Ascending aorta (tissue), 2 donors: ENCODE results near the gene BAG5. TPM values are rescaled to one million over a fixed set of nuclear protein-coding genes. Genes with fewer than 3 reads are reported as not detected.
A peak's percentile ranks its signal among the peaks of the same experiment; 100 is the strongest.

Experiments
- DNase-seq, 2 donors: peaks; one replicate each; pipeline ENCODE4 v3.0.0-alpha.2; 2019; ENCODE audit warnings: low spot score in 2 of 2
- H3K27ac ChIP-seq, 2 donors: fragments of 200-600 bp; sonication (generic); one replicate each; pipeline ENCODE4 v1.5.1; 2016 to 2017; ENCODE audit warnings: mild to moderate bottlenecking in 1 of 2
- H3K27me3 ChIP-seq: fragments of 200-600 bp; sonication (generic); one replicate; pipeline ENCODE4 v1.5.1; 2017
- H3K36me3 ChIP-seq, 2 donors: fragments of 200-600 bp; sonication (generic); one replicate each; pipeline ENCODE4 v1.5.1; 2016
- H3K4me1 ChIP-seq, 2 donors: fragments of 200-600 bp; sonication (generic); one replicate each; pipeline ENCODE4 v1.5.1; 2016 to 2017; ENCODE audit warnings: mild to moderate bottlenecking in 1 of 2
- H3K4me3 ChIP-seq, 2 donors: fragments of 200-600 bp; sonication (generic); one replicate each; pipeline ENCODE4 v1.5.1; 2016 to 2017; ENCODE audit warnings: mild to moderate bottlenecking in 1 of 2
- H3K9me3 ChIP-seq, 2 donors: fragments of 200-600 bp; sonication (generic); one replicate each; pipeline ENCODE4 v1.5.1; 2016
- CTCF ChIP-seq, 3 experiments: fragments of 200-600 bp in 2 of 3; fragments of 450-650 bp in 1 of 3; sonication (generic) in 2 of 3; IDR thresholded peaks; one replicate each; pipeline ENCODE4 v1.5.1; 2016 to 2019; ENCODE audit warnings: antibody characterized with exemption in 3 of 3, mild to moderate bottlenecking in 1 of 3, moderate library complexity in 1 of 3
- intact Hi-C: fragments of 100-400 bp; cut with DNase I; formaldehyde crosslinking; loops from one replicate; pipeline ENCODE4 v1.15.1; 2023
- total RNA-seq: library from RNA; depleted of rRNA; stranded (reverse); fragments of >200 nt; gene quantifications from one replicate; pipeline ENCODE4 v1.1.0, GENCODE V29; 2016

BAG5 gene
- total RNA-seq, 1 donor from 2014 or later, result 7.1 TPM

- no peaks in the 10 kb centered on the region for H3K27me3 ChIP-seq
- no peak for TF ChIP-seq CTCF (IDR thresholded peaks at IDR 0.05)
- peaks cover 9 to 19% of the 10 kb centered on the region in 2 donors for H3K36me3 ChIP-seq
- no peaks in the 10 kb centered on the region for H3K9me3 ChIP-seq
- intact Hi-C loops, result no loop called here
- no peak for DNase-seq
- peak overlapping the region; percentile 37 to 65 for H3K27ac ChIP-seq
- H3K4me1 ChIP-seq, result peaks cover 11 to 16% of the 10 kb centered on the region in 2 donors
- no peak overlapping the region for H3K4me3 ChIP-seq
Measured at GRCh38 chr14:103533999-103534575, 28.4 kb downstream of the BAG5 start.

- peaks cover 9 to 19% of the 10 kb centered on the region in 2 donors for H3K36me3 ChIP-seq
- no peak for DNase-seq
- intact Hi-C loops, result no loop called here
- peaks cover 7 to 17% of the 10 kb centered on the region in 2 donors for H3K4me1 ChIP-seq
- H3K9me3 ChIP-seq, result no peaks in the 10 kb centered on the region
- H3K27ac ChIP-seq, result peak overlapping the region; percentile 37 to 65
- H3K27me3 ChIP-seq, result no peaks in the 10 kb centered on the region
- TF ChIP-seq CTCF (IDR thresholded peaks at IDR 0.05), result no peak
- peak overlapping the region in 1 of 2 donors; percentile 2 for H3K4me3 ChIP-seq
Measured at GRCh38 chr14:103533137-103533998, 29.1 kb downstream of the BAG5 start.

- intact Hi-C loops, result no loop called here
- no peak for TF ChIP-seq CTCF (IDR thresholded peaks at IDR 0.05)
Measured at GRCh38 chr14:103532216-103533136, 30.0 kb downstream of the BAG5 start.

GRCh38 chr14:103531421-103532215, 30.8 kb downstream of the BAG5 start:
- H3K27me3 ChIP-seq, result no peaks in the 10 kb centered on the region
- intact Hi-C loops, result no loop called here
- H3K9me3 ChIP-seq, result no peaks in the 10 kb centered on the region
- H3K4me1 ChIP-seq, result peaks cover 7 to 18% of the 10 kb centered on the region in 2 donors
- no peak for DNase-seq
- H3K36me3 ChIP-seq, result peaks cover 9 to 19% of the 10 kb centered on the region in 2 donors
- H3K27ac ChIP-seq, result no peak overlapping the region
- TF ChIP-seq CTCF (IDR thresholded peaks at IDR 0.05), result no peak
- H3K4me3 ChIP-seq, result no peak overlapping the region

More at GRCh38 chr14:103532216-103533136, 30.0 kb downstream of the BAG5 start:
- no peaks in the 10 kb centered on the region for H3K27me3 ChIP-seq
- no peaks in the 10 kb centered on the region for H3K9me3 ChIP-seq
- H3K36me3 ChIP-seq, result peaks cover 9 to 19% of the 10 kb centered on the region in 2 donors
- H3K27ac ChIP-seq, result peak overlapping the region; percentile 37 to 65
- H3K4me1 ChIP-seq, result peaks cover 7 to 18% of the 10 kb centered on the region in 2 donors
- no peak for DNase-seq
- H3K4me3 ChIP-seq, result peak overlapping the region in 1 of 2 donors; percentile 2

GRCh38 chr14:103530831-103531230, 31.6 kb downstream of the BAG5 start:
- DNase-seq, result no peak
- H3K9me3 ChIP-seq, result no peaks in the 10 kb centered on the region
- H3K4me3 ChIP-seq, result peak overlapping the region in 1 of 2 donors; percentile 90
- no peak overlapping the region for H3K27ac ChIP-seq
- peaks cover 9 to 15% of the 10 kb centered on the region in 2 donors for H3K36me3 ChIP-seq
- TF ChIP-seq CTCF (IDR thresholded peaks at IDR 0.05), result no peak
- no peaks in the 10 kb centered on the region for H3K27me3 ChIP-seq
- peaks cover 7 to 18% of the 10 kb centered on the region in 2 donors for H3K4me1 ChIP-seq
- intact Hi-C loops, result no loop called here
